Keratinocyte (primary cell): ENCODE data around the gene VPS26C. TPM values are rescaled to one million over a fixed set of nuclear protein-coding genes. Genes with fewer than 3 reads are reported as not detected.
A peak's percentile ranks its signal among the peaks of the same experiment; 100 is the strongest.

ENCODE experiments used
- DNase-seq: peaks from one replicate; pipeline ENCODE4 v3.0.0-alpha.2; 2011; ENCODE audit warnings: low read depth, missing footprints, low spot score
- FAIRE-seq: peaks from 2 replicates; lab custom pipeline; 2011; peaks lifted over from hg19 to GRCh38; lab: Jason Lieb, UNC
- H2AFZ ChIP-seq: 2 replicates; pipeline ENCODE4 v1.6.0; 2012; ENCODE audit warnings: low read length, control low read depth, inconsistent platforms; ENCODE audit not compliant: control insufficient read depth
- H3K27ac ChIP-seq: 2 replicates; pipeline ENCODE4 v1.5.1; 2011; ENCODE audit warnings: low read length; ENCODE audit not compliant: control insufficient read depth, insufficient read depth
- H3K27me3 ChIP-seq: 3 replicates; pipeline ENCODE4 v1.6.0; 2011; ENCODE audit warnings: low read length; ENCODE audit not compliant: control insufficient read depth, insufficient read depth; ENCODE audit errors: extremely low read depth
- H3K36me3 ChIP-seq, 2 experiments: 2 replicates in 1 of 2; 3 replicates in 1 of 2; pipeline ENCODE4 v1.5.1; 2011; ENCODE audit warnings: low read length in 2 of 2, mild to moderate bottlenecking in 1 of 2; ENCODE audit not compliant: control insufficient read depth in 2 of 2, insufficient read depth in 2 of 2; ENCODE audit errors: extremely low read depth in 1 of 2
- H3K4me1 ChIP-seq: 3 replicates; pipeline ENCODE4 v1.5.1; 2011; ENCODE audit warnings: low read length; ENCODE audit not compliant: control insufficient read depth, insufficient read depth; ENCODE audit errors: extremely low read depth
- H3K4me2 ChIP-seq: 3 replicates; pipeline ENCODE4 v1.6.0; 2011; ENCODE audit warnings: low read depth, low read length; ENCODE audit not compliant: control insufficient read depth, insufficient read depth; ENCODE audit errors: extremely low read depth
- H3K4me3 ChIP-seq, 3 experiments: fragments of 200-600 bp in 1 of 3; sonication (generic) in 1 of 3; 2 replicates in 2 of 3; 3 replicates in 1 of 3; pipeline ENCODE4 v1.5.1; 2011 to 2016; ENCODE audit warnings: low read length in 3 of 3, mild to moderate bottlenecking in 3 of 3, control low read depth in 2 of 3, inconsistent platforms in 1 of 3, low read depth in 1 of 3, mixed read lengths in 1 of 3, mixed run types in 1 of 3, moderate library complexity in 1 of 3; ENCODE audit not compliant: control insufficient read depth in 2 of 3, insufficient read depth in 2 of 3; ENCODE audit errors: extremely low read depth in 1 of 3
- H3K79me2 ChIP-seq: 2 replicates; pipeline ENCODE4 v1.6.0; 2012; ENCODE audit warnings: low read length; ENCODE audit not compliant: control insufficient read depth, insufficient read depth
- H3K9ac ChIP-seq: 3 replicates; pipeline ENCODE4 v1.6.0; 2011; ENCODE audit warnings: low read length; ENCODE audit not compliant: control insufficient read depth, insufficient read depth; ENCODE audit errors: extremely low read depth
- H3K9me1 ChIP-seq: 3 replicates; pipeline ENCODE4 v1.6.0; 2011; ENCODE audit warnings: low read length; ENCODE audit not compliant: control insufficient read depth, insufficient read depth; ENCODE audit errors: extremely low read depth
- H3K9me3 ChIP-seq: 2 replicates; pipeline ENCODE4 v1.5.1; 2012; ENCODE audit warnings: low read depth, low read length; ENCODE audit not compliant: control insufficient read depth
- H4K20me1 ChIP-seq: 3 replicates; pipeline ENCODE4 v1.6.0; 2011; ENCODE audit warnings: low read length; ENCODE audit not compliant: control insufficient read depth, insufficient read depth; ENCODE audit errors: extremely low read depth
- CTCF ChIP-seq, 3 experiments: IDR thresholded peaks in 1 of 3; conservative IDR thresholded peaks in 1 of 3; optimal IDR thresholded peaks in 1 of 3; 2 replicates in 2 of 3; 3 replicates in 1 of 3; pipeline versions ENCODE3 to v1.5.1; 2011; ENCODE audit warnings: low read length in 3 of 3, mild to moderate bottlenecking in 3 of 3, moderate library complexity in 2 of 3, control low read depth in 1 of 3, inconsistent platforms in 1 of 3; ENCODE audit not compliant: insufficient read depth in 2 of 3; ENCODE audit errors: extremely low read depth in 1 of 3
- EZH2 ChIP-seq: IDR thresholded peaks from one replicate; pipeline ENCODE4 v1.6.1; 2012; ENCODE audit warnings: inconsistent platforms, mild to moderate bottlenecking, low read length, moderate library complexity
- dilution Hi-C: fragments of 300-500 bp; cut with MboI; formaldehyde crosslinking; loops from one replicate; pipeline ENCODE4 v1.7.0; 2020; ENCODE audit warnings: low sequenced_read_pairs; ENCODE audit not compliant: extremely low pct_ligation_motif_present
- polyA plus RNA-seq, 5 experiments: library from polyadenylated mRNA; depleted of rRNA in 3 of 5; stranded (reverse) in 3 of 5; stranded (forward) in 1 of 5; unstranded in 1 of 5; fragments of >200 nt; gene quantifications; 1 replicate in 1 of 5; 2 replicates in 3 of 5; 3 replicates in 1 of 5; pipeline versions ENCODE4 v1.2.1 to v1.2.3, GENCODE V29; 2011 to 2012; ENCODE audit warnings: missing spikeins in 2 of 5, low read depth in 1 of 5, low replicate concordance in 1 of 5

The VPS26C gene
- polyA plus RNA-seq, 1 donor (not counting 4 experiments of a cell fraction or from before 2014, with no cell fraction given), result 41.3 TPM

GRCh38 chr21:37219761-37220432 is 47.2 kb downstream of the VPS26C start:
- peaks cover 14% of the 10 kb centered on the region for H3K4me1 ChIP-seq
- H3K9ac ChIP-seq, result peak overlapping the region; percentile 58
- no peaks in the 10 kb centered on the region for H3K9me3 ChIP-seq
- peak overlapping the region in 2 of 3 experiments; percentile 63 to 79 for H3K4me3 ChIP-seq
- no peaks in the 10 kb centered on the region for H3K27me3 ChIP-seq
- peaks cover 6 to 9% of the 10 kb centered on the region in 2 experiments for H3K36me3 ChIP-seq
- no peaks in the 10 kb centered on the region for H3K79me2 ChIP-seq
- dilution Hi-C loops, result no loop called here
- no peak overlapping the region for H3K27ac ChIP-seq
- FAIRE-seq (no peak), DNase-seq (no peak)
- no peaks in the 10 kb centered on the region for H3K9me1 ChIP-seq
- H4K20me1 ChIP-seq, result no peaks in the 10 kb centered on the region
- peak overlapping the region; percentile 90 for H2AFZ ChIP-seq
- TF ChIP-seq EZH2 (no peak), CTCF (optimal IDR thresholded peaks at IDR 0.05 in 1 of 3, IDR thresholded peaks at IDR 0.05 in 1 of 3, conservative IDR thresholded peaks at IDR 0.05 in 1 of 3; ENCODE audit: extremely low read depth in 1 of 3, insufficient read depth in 2 of 3, low read length in 3 of 3) (no peak)
- peak overlapping the region; percentile 92 for H3K4me2 ChIP-seq

GRCh38 chr21:37214952-37215351 is 52.2 kb downstream of the VPS26C start:
- Histone ChIP-seq H3K4me3 (no peak overlapping the region), H3K27me3 (no peaks in the 10 kb centered on the region), H3K9ac (no peak overlapping the region), H3K4me2 (no peak overlapping the region), H3K9me1 (no peaks in the 10 kb centered on the region), H3K9me3 (no peaks in the 10 kb centered on the region), H3K4me1 (peaks cover 2% of the 10 kb centered on the region), H3K79me2 (no peaks in the 10 kb centered on the region), H3K36me3 (no peaks in the 10 kb centered on the region), H4K20me1 (no peaks in the 10 kb centered on the region), H3K27ac (no peak overlapping the region), H2AFZ (no peak overlapping the region)
- no peak for FAIRE-seq
- dilution Hi-C loops, result no loop called here
- DNase-seq, result no peak
- TF ChIP-seq CTCF (optimal IDR thresholded peaks at IDR 0.05 in 1 of 3, IDR thresholded peaks at IDR 0.05 in 1 of 3, conservative IDR thresholded peaks at IDR 0.05 in 1 of 3; ENCODE audit: extremely low read depth in 1 of 3, insufficient read depth in 2 of 3, low read length in 3 of 3) (no peak), EZH2 (no peak)
